K562 (cell line): ENCODE results near the gene KNG1. TPM values are rescaled to one million over a fixed set of nuclear protein-coding genes. Genes with fewer than 3 reads are reported as not detected.

ENCODE experiments used
- ATAC-seq: fragments of 200-7000 bp; cut with Tn5 transposase; 3 replicates; pipeline ENCODE4 v1.9.1; 2020; ENCODE audit warnings: moderate library complexity
- BruUV-seq: library from RNA; stranded (reverse); fragments of 400-500 nt; replicated peaks from 2 replicates; lab custom pipeline; 2021; lab: Mats Ljungman, UMichigan
- CTCF ChIA-PET: fragments of 300-600 bp; formaldehyde crosslinking; extraction: SDS; loops from one replicate; lab custom pipeline; 2021; ENCODE audit warnings: low intra/inter-chr PET ratio; lab: Yijun Ruan, JAX
- POLR2A ChIA-PET: fragments of 300-600, 350-650 bp; sonication (Branson Sonifier 250); formaldehyde crosslinking; extraction: SDS; loops from one replicate; lab custom pipeline; 2021; ENCODE audit warnings: antibody characterized with exemption, inconsistent platforms; lab: Yijun Ruan, JAX
- DNase-seq, 4 experiments: peaks; one replicate each; pipeline versions ENCODE4 v3.0.0 to v3.0.0-alpha.2; 2011 to 2018; ENCODE audit warnings: low spot score in 3 of 4, mixed read lengths in 3 of 4; ENCODE audit errors: extremely low read depth in 1 of 4
- FAIRE-seq: peaks from 2 replicates; lab custom pipeline; 2011; peaks lifted over from hg19 to GRCh38; lab: Jason Lieb, UNC
- H2AFZ ChIP-seq: 2 replicates; pipeline ENCODE4 v1.6.0; 2011; ENCODE audit warnings: low read depth, low read length, control low read depth, inconsistent platforms
- H3K27ac ChIP-seq: fragments of 200-600 bp; 3 replicates; pipeline ENCODE4 v1.8.0; 2011; ENCODE audit warnings: low read depth, mild to moderate bottlenecking, control low read depth, inconsistent platforms, low read length, moderate library complexity, mixed read lengths; ENCODE audit errors: extremely low read depth
- H3K27me3 ChIP-seq, 2 experiments: fragments of 300-600 bp in 1 of 2; 2 replicates in 1 of 2; 3 replicates in 1 of 2; pipeline versions ENCODE4 v1.6.0 to v1.8.0; 2011; ENCODE audit warnings: inconsistent platforms in 2 of 2, low read length in 2 of 2, mild to moderate bottlenecking in 1 of 2, mixed read lengths in 1 of 2, moderate library complexity in 1 of 2; ENCODE audit not compliant: control insufficient read depth in 2 of 2, insufficient read depth in 2 of 2
- H3K36me3 ChIP-seq: fragments of 300-600 bp; 3 replicates; pipeline ENCODE4 v1.8.0; 2011; ENCODE audit warnings: mild to moderate bottlenecking, low read length, inconsistent platforms; ENCODE audit not compliant: control insufficient read depth, insufficient read depth
- H3K4me1 ChIP-seq, 2 experiments: fragments of 200-600 bp in 1 of 2; replicated peaks in 1 of 2; 2 replicates in 1 of 2; 3 replicates in 1 of 2; pipeline versions ENCODE4 v1.5.1 to v1.8.0; 2011; ENCODE audit warnings: inconsistent platforms in 2 of 2, low read length in 2 of 2, mild to moderate bottlenecking in 1 of 2, mixed read lengths in 1 of 2, moderate library complexity in 1 of 2; ENCODE audit not compliant: control insufficient read depth in 2 of 2, insufficient read depth in 2 of 2
- H3K4me2 ChIP-seq: 2 replicates; pipeline ENCODE4 v1.6.1; 2011; ENCODE audit warnings: low read length, control low read depth, inconsistent platforms, mixed read lengths; ENCODE audit not compliant: insufficient read depth
- H3K4me3 ChIP-seq: fragments of 200-600 bp; sonication (generic), shearing (Covaris generic); 2 replicates; pipeline ENCODE4 v1.5.1; 2016; ENCODE audit warnings: control low read depth, inconsistent platforms
- H3K79me2 ChIP-seq: fragments of 200-600 bp; 3 replicates; pipeline ENCODE4 v1.8.0; 2011; ENCODE audit warnings: low read length, inconsistent platforms; ENCODE audit not compliant: control insufficient read depth, insufficient read depth
- H3K9ac ChIP-seq, 2 experiments: 2 replicates each; pipeline versions ENCODE4 v1.6.0 to v1.6.1; 2011; ENCODE audit warnings: low read depth in 2 of 2, low read length in 2 of 2, control low read depth in 1 of 2, inconsistent platforms in 1 of 2, mild to moderate bottlenecking in 1 of 2, mixed read lengths in 1 of 2; ENCODE audit not compliant: insufficient read depth in 1 of 2
- H3K9me1 ChIP-seq: one replicate; pipeline ENCODE4 v1.6.0; 2011; ENCODE audit warnings: inconsistent platforms, mild to moderate bottlenecking, low read length, moderate library complexity; ENCODE audit not compliant: control insufficient read depth, insufficient read depth
- H3K9me3 ChIP-seq: replicated peaks from 2 replicates; pipeline ENCODE4 v1.5.1; 2011; ENCODE audit warnings: low read depth, low read length, inconsistent platforms; ENCODE audit not compliant: control insufficient read depth, insufficient read depth
- H4K20me1 ChIP-seq: replicated peaks from 2 replicates; pipeline ENCODE4 v1.6.1; 2011; ENCODE audit warnings: low read length, inconsistent platforms, mixed read lengths; ENCODE audit not compliant: control insufficient read depth, insufficient read depth
- MEIS2 ChIP-seq: fragments of 450-650 bp; IDR thresholded peaks from 2 replicates; pipeline ENCODE4 v1.6.1; 2014; ENCODE audit warnings: mild to moderate bottlenecking; ENCODE audit not compliant: partially characterized antibody
- NRF1 ChIP-seq, 2 experiments: fragments of 450-650 bp; IDR thresholded peaks in 1 of 2; conservative IDR thresholded peaks in 1 of 2; 2 replicates each; pipeline ENCODE4 v1.6.1; 2014; ENCODE audit warnings: mild to moderate bottlenecking in 2 of 2
- ZNF431 ChIP-seq: sonication (generic); formaldehyde crosslinking; IDR thresholded peaks from 2 replicates; pipeline ENCODE4 v1.8.0; 2022; ENCODE audit warnings: mild to moderate bottlenecking, missing genetic modification reagents
- WGBS: fragments of 100-300 bp; shearing (Covaris generic); methylation state at CpG from one replicate; pipeline ENCODE4 v1.1.6; 2016; ENCODE audit warnings: low coverage, mixed read lengths; ENCODE audit not compliant: insufficient coverage; ENCODE audit errors: missing lambda C conversion rate; 5-methylcytosine and 5-hydroxymethylcytosine counted together
- in situ Hi-C: fragments of 300-500 bp; cut with MboI; formaldehyde crosslinking; loops from 4 replicates; pipeline ENCODE4 v1.15.0; 2018; ENCODE audit warnings: inconsistent platforms, mixed read lengths
- intact Hi-C: fragments of 100-400 bp; cut with micrococcal nuclease; formaldehyde crosslinking; loops from 2 replicates; pipeline ENCODE4 v1.14.2; 2022
- polyA plus RNA-seq, 8 experiments: library from polyadenylated mRNA; depleted of rRNA in 4 of 8; stranded (reverse) in 5 of 8; unstranded in 3 of 8; fragments of >200 nt; fragmentation: Nextera tagmentation in 2 of 8; fragmentation: Illumina TruSeq in 1 of 8; extraction: Ambion mirVana in 2 of 8; extraction: Trizol in 1 of 8; gene quantifications; 2 replicates each; pipeline versions ENCODE4 v1.2.1 to v1.2.3, GENCODE V29; 2011 to 2014; ENCODE audit warnings: inconsistent platforms in 1 of 8, missing spikeins in 1 of 8
- total RNA-seq, 7 experiments: library from RNA; depleted of rRNA in 6 of 7; stranded (reverse); fragments of >200 nt in 6 of 7; fragmentation: Illumina TruSeq in 2 of 7; extraction: Trizol in 2 of 7; gene quantifications; 2 replicates each; pipeline versions ENCODE4 v1.2.1 to v1.2.3, GENCODE V29; 2011 to 2021; ENCODE audit warnings: low replicate concordance in 1 of 7
- TF ChIP-seq, protein P1 (sequence below): fragments of 450-650 bp; IDR thresholded peaks from 2 replicates; pipeline ENCODE4 v1.6.1; 2016
- TF ChIP-seq, protein P2 (sequence below): sonication (generic); formaldehyde crosslinking; IDR thresholded peaks from 2 replicates; pipeline ENCODE4 v1.8.1; 2023; ENCODE audit warnings: mild to moderate bottlenecking, missing genetic modification reagents
- TF ChIP-seq, protein P3 (sequence below), 3 experiments: IDR thresholded peaks in 2 of 3; conservative IDR thresholded peaks in 1 of 3; 2 replicates each; pipeline ENCODE4 v1.5.1; 2011 to 2012; ENCODE audit warnings: low read length in 3 of 3, mild to moderate bottlenecking in 3 of 3, control low read depth in 2 of 3, improper control_type of control experiment in 1 of 3, inconsistent platforms in 1 of 3, low read depth in 1 of 3, mixed read lengths in 1 of 3, moderate library complexity in 1 of 3; ENCODE audit not compliant: insufficient read depth in 2 of 3

The KNG1 gene
- total and polyA plus RNA-seq, 9 of the 15 experiments (the other 6 are each of a cell fraction or from before 2014, with no cell fraction given): 0.09 TPM; not detected in 8

DNA sequence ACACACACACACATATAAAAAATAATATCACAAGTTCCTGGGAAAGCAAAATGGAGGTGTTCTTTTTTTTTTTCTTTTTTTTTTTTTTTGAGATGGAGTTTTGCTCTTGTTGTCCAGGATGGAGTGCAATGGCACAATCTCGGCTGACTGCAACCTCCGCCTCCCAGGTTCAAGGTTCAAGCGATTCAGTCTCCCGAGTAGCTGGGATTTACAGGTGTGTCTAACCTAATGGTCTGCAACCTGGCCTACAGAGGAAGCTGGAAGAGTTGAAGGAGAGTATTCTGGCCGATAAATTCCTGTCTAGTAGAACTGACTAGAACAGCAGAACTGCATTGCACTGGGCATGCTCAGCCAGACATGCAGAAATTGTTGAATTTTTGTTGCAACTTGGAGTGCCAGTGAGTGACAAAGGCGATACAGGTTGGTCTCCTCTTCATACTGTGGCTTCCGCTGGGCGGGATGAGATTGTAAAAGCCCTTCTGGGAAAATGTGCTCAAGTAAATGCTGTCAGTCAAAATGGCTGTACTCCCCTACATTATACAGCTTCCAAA, 43.8 kb downstream of the KNG1 start:
- Histone ChIP-seq H3K9ac (no peak overlapping the region), H3K9me3 (no peaks in the 10 kb centered on the region), H3K27me3 (peaks cover 2 to 11% of the 10 kb centered on the region in 2 experiments; a peak in 3 of 5 replicates), H3K9me1 (no peaks in the 10 kb centered on the region), H3K4me1 (peaks cover 0 to 2% of the 10 kb centered on the region in 2 experiments; a peak in 2 of 5 replicates), H3K4me2 (no peak overlapping the region), H3K4me3 (no peak overlapping the region), H3K27ac (no peak overlapping the region), H2AFZ (no peak overlapping the region), H3K36me3 (no peaks in the 10 kb centered on the region), H4K20me1 (no peaks in the 10 kb centered on the region), H3K79me2 (no peaks in the 10 kb centered on the region)
- CTCF ChIA-PET: no interaction called here
- WGBS: 25% methylated on average over 8 of the region's 8 CpGs
- DNase-seq (no peak), ATAC-seq (no peak), FAIRE-seq (peak; percentile 15)
- BruUV-seq: no TSS peak
- intact Hi-C loops (no loop called here), in situ Hi-C loops (no loop called here)
- no peak for TF ChIP-seq ZNF431 (CRISPR knock-in tag)
- peak; percentile 62 to 70 for TF ChIP-seq NRF1 (conservative IDR thresholded peaks at IDR 0.05 in 1 of 2, IDR thresholded peaks at IDR 0.05 in 1 of 2)
- TF ChIP-seq, protein P1, sequence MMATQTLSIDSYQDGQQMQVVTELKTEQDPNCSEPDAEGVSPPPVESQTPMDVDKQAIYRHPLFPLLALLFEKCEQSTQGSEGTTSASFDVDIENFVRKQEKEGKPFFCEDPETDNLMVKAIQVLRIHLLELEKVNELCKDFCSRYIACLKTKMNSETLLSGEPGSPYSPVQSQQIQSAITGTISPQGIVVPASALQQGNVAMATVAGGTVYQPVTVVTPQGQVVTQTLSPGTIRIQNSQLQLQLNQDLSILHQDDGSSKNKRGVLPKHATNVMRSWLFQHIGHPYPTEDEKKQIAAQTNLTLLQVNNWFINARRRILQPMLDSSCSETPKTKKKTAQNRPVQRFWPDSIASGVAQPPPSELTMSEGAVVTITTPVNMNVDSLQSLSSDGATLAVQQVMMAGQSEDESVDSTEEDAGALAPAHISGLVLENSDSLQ: peak; percentile 64
- POLR2A ChIA-PET: interaction anchor here (1.1 kb wide), 1 partner anchor 10 kb away, joined by 3 read pairs; no protein-coding TSS in a partner anchor

DNA sequence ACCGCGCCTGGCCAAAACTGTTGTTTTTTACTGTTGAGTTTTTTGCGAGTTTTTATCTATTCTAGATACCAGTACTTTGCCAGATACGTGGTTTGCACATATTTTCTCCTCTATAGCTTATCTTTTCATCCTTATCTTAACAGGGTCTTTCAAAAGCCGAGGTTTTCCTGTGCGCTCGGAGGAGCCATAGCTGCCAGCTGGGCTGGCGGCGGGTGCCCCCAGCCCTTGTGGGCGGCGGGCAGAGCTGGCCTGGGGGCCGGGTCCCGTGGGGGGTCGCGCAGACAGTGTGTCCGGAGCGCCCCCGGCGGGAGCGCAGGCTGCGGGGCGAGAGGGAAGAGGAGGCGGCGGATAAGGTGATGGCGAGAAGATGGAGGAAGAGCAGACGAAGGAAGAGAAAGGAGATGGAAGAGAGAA, 55.1 kb downstream of the KNG1 start:
- Histone ChIP-seq H3K27me3 (peaks cover 0 to 10% of the 10 kb centered on the region in 2 experiments; a peak in 2 of 5 replicates), H3K4me3 (no peak overlapping the region), H3K4me2 (no peak overlapping the region), H3K36me3 (no peaks in the 10 kb centered on the region), H4K20me1 (no peaks in the 10 kb centered on the region), H3K79me2 (no peaks in the 10 kb centered on the region)
- FAIRE-seq (no peak), ATAC-seq (no peak)
- WGBS: 37% methylated on average over 13 of the region's 26 CpGs
- in situ Hi-C loops (no loop called here), intact Hi-C loops (no loop called here)
- CTCF ChIA-PET: no interaction called here
- BruUV-seq: no TSS peak
- TF ChIP-seq, protein P2, sequence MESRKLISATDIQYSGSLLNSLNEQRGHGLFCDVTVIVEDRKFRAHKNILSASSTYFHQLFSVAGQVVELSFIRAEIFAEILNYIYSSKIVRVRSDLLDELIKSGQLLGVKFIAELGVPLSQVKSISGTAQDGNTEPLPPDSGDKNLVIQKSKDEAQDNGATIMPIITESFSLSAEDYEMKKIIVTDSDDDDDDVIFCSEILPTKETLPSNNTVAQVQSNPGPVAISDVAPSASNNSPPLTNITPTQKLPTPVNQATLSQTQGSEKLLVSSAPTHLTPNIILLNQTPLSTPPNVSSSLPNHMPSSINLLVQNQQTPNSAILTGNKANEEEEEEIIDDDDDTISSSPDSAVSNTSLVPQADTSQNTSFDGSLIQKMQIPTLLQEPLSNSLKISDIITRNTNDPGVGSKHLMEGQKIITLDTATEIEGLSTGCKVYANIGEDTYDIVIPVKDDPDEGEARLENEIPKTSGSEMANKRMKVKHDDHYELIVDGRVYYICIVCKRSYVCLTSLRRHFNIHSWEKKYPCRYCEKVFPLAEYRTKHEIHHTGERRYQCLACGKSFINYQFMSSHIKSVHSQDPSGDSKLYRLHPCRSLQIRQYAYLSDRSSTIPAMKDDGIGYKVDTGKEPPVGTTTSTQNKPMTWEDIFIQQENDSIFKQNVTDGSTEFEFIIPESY (CRISPR knock-in tag): peak; percentile 30; the same call in 1 of the 2 replicates
- TF ChIP-seq, protein P3, sequence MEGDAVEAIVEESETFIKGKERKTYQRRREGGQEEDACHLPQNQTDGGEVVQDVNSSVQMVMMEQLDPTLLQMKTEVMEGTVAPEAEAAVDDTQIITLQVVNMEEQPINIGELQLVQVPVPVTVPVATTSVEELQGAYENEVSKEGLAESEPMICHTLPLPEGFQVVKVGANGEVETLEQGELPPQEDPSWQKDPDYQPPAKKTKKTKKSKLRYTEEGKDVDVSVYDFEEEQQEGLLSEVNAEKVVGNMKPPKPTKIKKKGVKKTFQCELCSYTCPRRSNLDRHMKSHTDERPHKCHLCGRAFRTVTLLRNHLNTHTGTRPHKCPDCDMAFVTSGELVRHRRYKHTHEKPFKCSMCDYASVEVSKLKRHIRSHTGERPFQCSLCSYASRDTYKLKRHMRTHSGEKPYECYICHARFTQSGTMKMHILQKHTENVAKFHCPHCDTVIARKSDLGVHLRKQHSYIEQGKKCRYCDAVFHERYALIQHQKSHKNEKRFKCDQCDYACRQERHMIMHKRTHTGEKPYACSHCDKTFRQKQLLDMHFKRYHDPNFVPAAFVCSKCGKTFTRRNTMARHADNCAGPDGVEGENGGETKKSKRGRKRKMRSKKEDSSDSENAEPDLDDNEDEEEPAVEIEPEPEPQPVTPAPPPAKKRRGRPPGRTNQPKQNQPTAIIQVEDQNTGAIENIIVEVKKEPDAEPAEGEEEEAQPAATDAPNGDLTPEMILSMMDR (IDR thresholded peaks at IDR 0.05 in 2 of 3, conservative IDR thresholded peaks at IDR 0.05 in 1 of 3; ENCODE audit: insufficient read depth in 2 of 3, low read depth in 1 of 3, low read length in 3 of 3): 0 out of 6 replicates have a peak, but pooled peaks of 1 of the 3 experiments have one; percentile 1
- TF ChIP-seq MEIS2: no peak
- TF ChIP-seq, all 486 proteins: peak for 2
- POLR2A ChIA-PET: interaction anchor here (1.2 to 4.5 kb wide), 2 partner anchors 9 to 11 kb away, joined by 5 to 68 read pairs; partner anchors contain the start of gene EIF4A2
- no peak for DNase-seq
- Histone ChIP-seq H3K9ac (no peak overlapping the region), H2AFZ (no peak overlapping the region), H3K4me1 (peaks cover 0 to 13% of the 10 kb centered on the region in 2 experiments; a peak in 2 of 5 replicates), H3K9me3 (no peaks in the 10 kb centered on the region), H3K9me1 (no peaks in the 10 kb centered on the region), H3K27ac (no peak overlapping the region)
